HG03066 (cell line): ENCODE data around the gene NR2C2AP.
"Not testable (repeated sequence)": the region's sequence is repeated elsewhere in the genome, so short reads cannot be mapped to it uniquely, and the experiment has no call there.

Source experiments
- ATAC-seq: cut with Tn5 transposase; IDR thresholded peaks from one replicate; pipeline ENCODE4 v1.9.1; 2021; ENCODE audit warnings: low read depth; ENCODE audit not compliant: unreplicated experiment

The NR2C2AP gene

GRCh38 chr19:19203012-19203856, at the start of gene NR2C2AP:
Gene NR2C2AP, minus strand, starts transcription at chr19:19203414. Its CDS starts 354 bp downstream, at chr19:19203060.
- peak; percentile 67 for ATAC-seq

- no peak for ATAC-seq
Observed at GRCh38 chr19:19250196-19250801, 47.1 kb upstream of the NR2C2AP start.

- no peak for ATAC-seq
Observed at GRCh38 chr19:19240476-19240875, 37.3 kb upstream of the NR2C2AP start.

GRCh38 chr19:19239675-19240074, 36.5 kb upstream of the NR2C2AP start:
- no peak for ATAC-seq

GRCh38 chr19:19238126-19238894, 35.1 kb upstream of the NR2C2AP start:
- ATAC-seq, result no peak

GRCh38 chr19:19236173-19236572, 33.0 kb upstream of the NR2C2AP start:
- no peak for ATAC-seq

GRCh38 chr19:19234220-19234816, 31.1 kb upstream of the NR2C2AP start:
- ATAC-seq, result no peak

GRCh38 chr19:19232261-19232721, 29.1 kb upstream of the NR2C2AP start:
- no peak for ATAC-seq

- ATAC-seq, result no peak
Observed at GRCh38 chr19:19230999-19231398, 27.8 kb upstream of the NR2C2AP start.

- no peak for ATAC-seq
Observed at GRCh38 chr19:19229701-19230100, 26.5 kb upstream of the NR2C2AP start.

- no peak for ATAC-seq
Observed at GRCh38 chr19:19227217-19227616, 24.0 kb upstream of the NR2C2AP start.

GRCh38 chr19:19226663-19227062, 23.4 kb upstream of the NR2C2AP start:
- no peak for ATAC-seq

- no peak for ATAC-seq
Observed at GRCh38 chr19:19226204-19226603, 23.0 kb upstream of the NR2C2AP start.

GRCh38 chr19:19224852-19225494, 21.8 kb upstream of the NR2C2AP start:
- no peak for ATAC-seq

GRCh38 chr19:19224150-19224851, 21.1 kb upstream of the NR2C2AP start:
- ATAC-seq, result no peak

GRCh38 chr19:19223636-19224035, 20.4 kb upstream of the NR2C2AP start:
- ATAC-seq, result no peak

- ATAC-seq, result no peak
Observed at GRCh38 chr19:19223060-19223459, 19.8 kb upstream of the NR2C2AP start.

- ATAC-seq, result not testable (repeated sequence)
Observed at GRCh38 chr19:19221000-19221399, 17.8 kb upstream of the NR2C2AP start.

- no peak for ATAC-seq
Observed at GRCh38 chr19:19218911-19219310, 15.7 kb upstream of the NR2C2AP start.

- ATAC-seq, result no peak
Observed at GRCh38 chr19:19217099-19217498, 13.9 kb upstream of the NR2C2AP start.
